GM12875 (cell line): ENCODE data around the gene ZMIZ2.
"Not testable (repeated sequence)": the region's sequence is repeated elsewhere in the genome, so short reads cannot be mapped to it uniquely, and the experiment has no call there.

Source experiments
- H3K4me3 ChIP-seq: one replicate; pipeline ENCODE4 v1.5.1; 2011; ENCODE audit warnings: low read depth, low read length, control low read depth
- CTCF ChIP-seq: IDR thresholded peaks from 2 replicates; pipeline ENCODE4 v1.5.1; 2011; ENCODE audit warnings: low read depth, mild to moderate bottlenecking, control low read depth, inconsistent platforms, low read length, moderate library complexity, borderline replicate concordance; ENCODE audit not compliant: insufficient read depth

ZMIZ2 gene

GRCh38 chr7:44796504-44797328 lies 48.1 kb downstream of the ZMIZ2 start, which contains the start of gene PPIA:
PPIA (plus strand) TSS chr7:44796681; CDS start chr7:44796725, 44 bp downstream.
- peak within 1 kb of the TSS; percentile 86 for H3K4me3 ChIP-seq
- no peak for TF ChIP-seq CTCF

- H3K4me3 ChIP-seq: peak overlapping the region; percentile 86
- TF ChIP-seq CTCF: peak; percentile 54
Measured at GRCh38 chr7:44797329-44798258, 48.9 kb downstream of the ZMIZ2 start.

GRCh38 chr7:44798649-44799305 lies 50.1 kb downstream of the ZMIZ2 start:
- TF ChIP-seq CTCF: no peak
- H3K4me3 ChIP-seq: peak overlapping the region; percentile 86

- no peak for TF ChIP-seq CTCF
- H3K4me3 ChIP-seq: no peak overlapping the region
Measured at GRCh38 chr7:44799939-44800338, 51.3 kb downstream of the ZMIZ2 start.

GRCh38 chr7:44801890-44802289 lies 53.2 kb downstream of the ZMIZ2 start:
- no peak for TF ChIP-seq CTCF
- no peak overlapping the region for H3K4me3 ChIP-seq

GRCh38 chr7:44802418-44803025 lies 53.9 kb downstream of the ZMIZ2 start:
- no peak overlapping the region for H3K4me3 ChIP-seq
- no peak for TF ChIP-seq CTCF

- not testable (repeated sequence) for H3K4me3 ChIP-seq
Measured at GRCh38 chr7:44803828-44804519, 55.3 kb downstream of the ZMIZ2 start.
